GM21360 (cell line): ENCODE data around the gene CMBL.
"Not testable (repeated sequence)": the region's sequence is repeated elsewhere in the genome, so short reads cannot be mapped to it uniquely, and the experiment has no call there.

Source experiments
- ATAC-seq: cut with Tn5 transposase; IDR thresholded peaks from one replicate; pipeline ENCODE4 v1.9.1; 2021; ENCODE audit warnings: mild to moderate bottlenecking, moderate library complexity; ENCODE audit not compliant: unreplicated experiment

The CMBL gene

GRCh38 chr5:10262121-10262774 lies 45.5 kb downstream of the CMBL start:
- ATAC-seq, result no peak

GRCh38 chr5:10261065-10261464 lies 46.6 kb downstream of the CMBL start:
- ATAC-seq, result no peak

DNA sequence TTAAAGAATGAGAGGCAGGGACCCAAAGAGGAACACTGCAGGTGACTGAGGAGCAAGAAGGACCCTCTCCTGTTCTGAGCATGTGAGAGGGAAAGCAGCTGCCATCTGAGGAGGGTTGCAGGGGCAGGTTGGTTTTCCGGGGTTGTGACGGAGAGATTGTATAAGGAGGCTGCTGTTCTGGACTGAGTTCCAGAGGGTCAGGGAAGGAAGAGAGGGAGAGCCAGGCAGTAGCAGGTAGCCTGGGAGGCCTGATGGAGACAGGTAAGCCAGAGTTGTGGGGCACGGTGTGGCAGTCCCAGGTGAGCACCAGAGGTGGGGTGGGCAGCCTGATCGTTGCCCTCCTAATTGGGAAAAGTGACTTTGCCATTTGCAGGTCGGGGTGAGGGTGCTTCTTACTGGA lies 47.8 kb downstream of the CMBL start:
- no peak for ATAC-seq

DNA sequence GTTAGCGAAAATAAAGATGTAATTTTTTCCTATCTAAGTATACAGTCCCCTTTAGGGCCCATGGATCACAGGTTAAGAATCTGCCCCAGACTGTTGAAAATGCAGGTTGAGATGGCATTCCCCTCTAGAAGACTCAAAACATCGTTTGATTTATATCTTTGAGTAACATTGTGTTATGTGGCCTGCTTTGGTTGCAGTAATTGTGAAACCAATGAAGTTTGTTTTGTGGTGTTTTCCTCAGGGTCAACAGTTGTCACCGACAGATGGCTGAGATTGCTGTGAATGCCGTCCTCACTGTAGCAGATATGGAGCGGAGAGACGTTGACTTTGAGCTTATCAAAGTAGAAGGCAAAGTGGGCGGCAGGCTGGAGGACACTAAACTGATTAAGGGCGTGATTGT lies 49.8 kb downstream of the CMBL start:
- no peak for ATAC-seq

- no peak for ATAC-seq
Observed at GRCh38 chr5:10254686-10255085, 53.0 kb downstream of the CMBL start.

GRCh38 chr5:10253390-10253789 lies 54.3 kb downstream of the CMBL start:
- no peak for ATAC-seq

- ATAC-seq, result no peak
Observed at GRCh38 chr5:10251405-10251804, 56.3 kb downstream of the CMBL start.

GRCh38 chr5:10250806-10251276 lies 56.9 kb downstream of the CMBL start:
- ATAC-seq, result no peak

- peak; percentile 79 for ATAC-seq
Observed at GRCh38 chr5:10249948-10250805, 57.5 kb downstream of the CMBL start, which contains the start of gene CCT5. Gene CCT5, plus strand, starts transcription at chr5:10250280. Its CDS starts 61 bp downstream, at chr5:10250341.

GRCh38 chr5:10248378-10249260 lies 59.1 kb downstream of the CMBL start:
- ATAC-seq, result peak; percentile 3

DNA sequence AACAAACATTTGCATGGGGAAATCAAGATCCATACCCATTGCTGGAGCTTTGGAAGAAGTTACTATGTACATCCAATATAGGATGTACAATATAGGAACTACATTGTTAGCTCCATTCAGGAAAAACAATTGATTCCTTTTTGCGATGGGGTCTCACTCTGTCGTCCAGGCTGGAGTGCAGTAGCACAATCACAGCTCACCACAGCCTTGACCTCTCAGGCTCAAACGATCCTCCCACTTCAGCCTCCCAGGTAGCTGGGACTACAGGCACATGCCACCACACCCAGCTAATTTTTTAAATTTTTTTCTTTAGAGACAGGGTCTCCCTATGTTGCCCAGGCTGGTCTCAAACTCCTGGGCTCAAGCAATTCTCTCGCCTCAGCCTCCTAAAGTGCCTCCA lies 60.5 kb downstream of the CMBL start:
- ATAC-seq, result not testable (repeated sequence)

- ATAC-seq, result no peak
Observed at GRCh38 chr5:10246761-10247160, 60.9 kb downstream of the CMBL start.

DNA sequence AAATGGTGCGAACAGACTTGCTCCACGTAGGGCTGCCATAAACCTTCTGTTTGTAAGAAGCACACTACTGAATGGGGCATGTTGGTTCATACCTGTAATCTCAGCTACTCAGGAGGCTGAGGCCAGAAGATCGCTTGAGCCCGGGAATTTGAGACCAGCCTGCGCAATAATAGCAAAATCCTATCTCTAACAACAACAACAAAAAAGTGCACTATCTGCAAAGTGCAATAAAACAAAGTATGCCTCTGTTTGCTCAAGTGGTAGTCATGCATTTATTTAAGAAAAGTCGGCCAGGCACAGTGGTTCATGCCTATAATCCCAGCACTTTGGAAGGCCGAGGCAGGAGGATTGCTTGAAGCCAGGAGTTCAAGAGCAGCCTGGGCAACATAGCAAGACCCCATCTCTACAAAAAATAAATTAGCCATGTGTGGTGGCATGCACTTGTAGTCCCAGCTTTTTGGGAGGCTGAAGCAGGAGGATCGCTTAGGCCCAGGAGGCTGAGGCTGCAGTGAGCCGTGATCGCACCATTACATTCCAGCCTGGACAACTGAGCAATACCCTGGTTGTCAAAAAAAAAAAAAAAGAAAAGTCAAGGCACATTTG lies 63.3 kb downstream of the CMBL start:
- ATAC-seq, result no peak

DNA sequence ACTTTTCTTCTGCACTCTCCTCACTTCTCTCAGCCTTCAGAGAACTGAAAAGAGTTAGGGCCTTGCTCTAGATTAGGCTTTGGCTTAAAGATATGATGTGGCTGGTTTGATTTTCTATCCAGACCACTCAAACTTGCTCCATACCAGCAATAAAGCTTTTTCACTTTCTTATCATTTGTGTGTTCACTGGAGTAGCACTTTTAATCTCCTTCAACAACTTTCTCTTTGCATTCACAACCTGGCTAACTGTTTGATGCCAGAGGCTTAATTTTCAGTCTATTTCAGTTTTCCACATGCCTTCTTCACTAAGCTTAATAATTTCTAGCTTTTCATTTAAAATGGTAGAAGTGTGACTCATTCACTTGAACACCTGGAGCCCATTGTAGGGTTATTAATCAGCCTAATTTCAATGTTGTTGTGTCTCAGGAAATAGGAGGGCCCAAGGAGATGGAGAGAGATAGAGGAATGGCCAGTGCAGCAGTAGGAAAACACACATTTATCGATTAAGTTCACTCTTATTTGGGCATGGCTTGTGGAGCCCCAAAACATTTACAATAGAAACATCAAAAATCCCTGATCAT lies 64.0 kb downstream of the CMBL start:
- ATAC-seq, result no peak

GRCh38 chr5:10235350-10235749 lies 72.4 kb downstream of the CMBL start:
- no peak for ATAC-seq

DNA sequence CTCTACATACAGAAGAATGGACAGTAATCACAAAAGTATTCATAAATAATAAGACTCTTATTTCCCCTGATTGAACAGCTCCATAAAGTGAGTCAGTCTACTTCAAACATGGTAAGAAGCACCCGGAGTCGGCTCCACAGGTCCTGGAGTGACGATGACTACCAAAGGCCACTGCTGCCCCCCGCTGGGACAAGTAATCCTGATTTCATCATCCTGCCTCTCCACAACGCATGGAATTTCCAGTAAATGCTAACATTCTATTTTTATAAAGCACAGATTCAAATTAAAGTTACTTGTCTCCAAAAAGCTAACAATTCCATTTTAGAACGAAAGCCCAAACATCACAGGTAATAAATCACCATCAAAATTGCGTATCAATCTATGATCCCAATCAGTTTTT lies 74.2 kb downstream of the CMBL start:
- ATAC-seq, result no peak

GRCh38 chr5:10233011-10233410 lies 74.7 kb downstream of the CMBL start:
- ATAC-seq, result no peak

DNA sequence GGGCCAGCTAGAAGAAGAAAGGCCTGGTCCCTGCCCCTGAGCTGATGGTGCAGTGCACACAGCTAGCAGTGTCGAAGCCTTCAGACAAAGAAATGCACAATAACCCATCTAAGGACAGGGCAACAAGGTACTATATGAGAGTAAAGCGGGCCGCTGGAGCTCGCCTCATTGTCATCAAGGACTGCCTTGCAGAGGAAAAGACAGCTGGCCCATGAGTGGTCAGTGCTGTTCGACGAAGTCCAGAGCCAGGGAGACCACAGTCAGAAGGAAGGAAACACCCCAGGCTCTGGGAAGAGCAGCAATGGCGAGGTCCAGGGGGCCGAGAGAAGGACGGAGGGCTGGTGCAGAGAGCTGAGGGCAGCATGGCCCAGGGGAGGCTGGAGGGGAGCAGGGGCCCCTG lies 75.3 kb downstream of the CMBL start:
- no peak for ATAC-seq

- no peak for ATAC-seq
Observed at GRCh38 chr5:10229306-10230048, 78.2 kb downstream of the CMBL start.

GRCh38 chr5:10228288-10228687 lies 79.4 kb downstream of the CMBL start:
- ATAC-seq, result no peak
